Activated gamma-delta T cell treated with Interleukin-2 at 50 U/mL for 16 hours (primary cell): ENCODE data around the gene ODAPH.

Experiments
- DNase-seq: peaks from one replicate; pipeline ENCODE4 v3.0.0-alpha.2; 2020

Gene ODAPH

DNA sequence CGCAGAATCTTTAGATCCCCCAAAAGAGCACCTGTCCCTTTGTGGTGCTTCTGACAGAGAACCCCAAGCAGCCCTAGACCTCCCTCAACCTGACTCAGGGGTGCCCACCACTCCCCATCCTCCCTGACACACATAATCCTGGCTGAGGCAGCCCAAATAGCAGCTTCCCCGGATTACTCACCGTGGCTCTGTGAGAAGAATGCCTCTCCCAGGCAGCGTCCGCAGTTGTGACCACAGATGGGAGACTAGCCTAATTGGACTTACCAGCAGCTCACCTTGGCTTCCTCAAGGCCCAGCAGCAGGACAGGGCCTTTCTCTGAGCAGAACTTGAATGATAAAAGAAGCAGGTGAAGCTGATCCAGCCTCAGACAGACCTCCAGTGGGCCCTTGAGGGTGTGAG is 10.3 kb upstream of the ODAPH start:
- DNase-seq = no peak

DNA sequence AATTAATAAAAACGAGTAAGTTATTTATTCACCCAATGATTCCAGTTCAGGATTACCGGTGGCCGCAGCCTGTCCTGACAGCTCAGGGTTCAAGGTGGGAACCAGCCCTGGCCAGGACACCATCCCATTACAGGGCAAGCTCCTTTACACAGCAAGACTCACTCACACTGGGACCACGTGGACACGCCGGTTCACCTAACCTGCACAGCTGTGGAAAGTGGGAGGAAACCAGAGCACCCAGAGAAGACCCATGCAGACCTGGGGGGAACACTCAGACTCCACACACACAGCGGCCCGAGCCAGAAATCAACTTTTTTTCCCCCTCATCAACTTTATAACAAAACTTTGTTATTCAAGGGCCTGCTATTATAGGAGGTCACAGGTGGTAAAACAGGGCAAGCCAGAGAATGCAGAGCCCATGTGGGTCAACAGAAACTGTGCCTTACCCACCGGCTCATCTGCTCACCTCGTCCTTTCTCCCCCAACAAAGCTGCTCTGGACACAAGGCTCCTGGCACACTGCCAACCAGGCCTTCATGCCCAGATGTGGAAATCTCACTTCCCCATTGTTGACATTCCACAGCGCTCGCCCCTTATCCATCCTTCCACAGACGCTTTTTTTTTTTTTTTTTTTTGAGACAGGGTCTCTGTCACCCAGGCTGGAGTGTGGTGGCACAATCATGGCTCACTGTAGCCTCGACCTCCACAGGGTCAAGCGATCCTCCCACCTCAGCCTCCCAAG is 8.0 kb upstream of the ODAPH start:
- DNase-seq = no peak

DNA sequence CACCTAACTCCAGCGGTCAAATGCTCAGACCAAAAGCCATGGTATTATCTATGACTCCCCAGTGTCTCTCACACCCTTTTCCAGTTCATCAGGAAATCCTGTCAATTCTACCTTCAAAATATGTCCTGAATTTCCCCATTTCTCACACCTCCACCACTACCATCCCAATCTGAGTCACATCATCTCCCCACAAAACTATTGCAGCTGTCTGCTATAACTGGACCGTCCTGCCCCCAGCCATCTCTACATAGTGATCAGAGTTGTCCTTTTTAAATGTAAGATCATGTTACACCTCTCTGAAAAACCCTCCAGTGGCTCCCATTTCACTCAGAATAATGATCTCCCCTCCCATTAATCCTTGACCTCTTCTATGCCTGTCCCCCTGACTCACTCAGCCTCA is 6.8 kb upstream of the ODAPH start:
- DNase-seq = no peak

DNA sequence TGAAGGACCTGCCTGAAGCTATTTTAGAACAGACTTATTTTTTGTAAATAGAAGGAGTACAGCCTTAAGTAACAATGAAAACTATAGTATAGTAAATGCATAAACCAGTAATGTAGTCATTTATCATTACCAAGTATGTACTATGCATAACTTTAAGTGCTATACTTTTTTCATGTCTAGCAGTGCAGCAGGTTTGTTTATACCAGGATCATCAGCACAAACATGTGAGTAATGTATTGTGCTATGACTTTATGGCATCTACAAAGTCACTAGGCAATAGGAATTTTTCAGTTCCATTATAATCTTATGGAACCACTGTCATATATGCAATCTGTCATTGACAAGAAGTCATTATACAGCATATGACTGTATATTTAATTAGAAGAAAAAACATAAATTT is 3.4 kb upstream of the ODAPH start:
- no peak for DNase-seq

DNA sequence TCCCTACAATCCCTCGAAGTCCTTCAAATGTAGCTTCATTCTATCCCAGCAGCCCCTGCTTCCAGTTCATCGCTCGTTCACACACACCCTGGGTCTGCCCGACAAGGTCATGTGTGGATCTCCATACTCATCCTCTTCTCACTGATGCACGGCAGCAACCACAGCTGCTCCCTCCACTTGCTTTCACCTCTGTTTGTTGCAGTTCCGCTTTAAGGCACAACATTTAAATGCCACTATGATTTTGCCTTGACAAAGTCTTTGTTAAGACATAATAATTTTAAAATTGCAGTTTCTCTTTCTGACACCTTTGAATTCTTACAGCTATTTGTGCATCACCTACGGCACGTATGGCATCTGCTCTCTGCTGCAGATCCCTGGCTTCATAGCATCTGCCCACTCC is 1.8 kb downstream of the ODAPH start:
- no peak for DNase-seq

DNA sequence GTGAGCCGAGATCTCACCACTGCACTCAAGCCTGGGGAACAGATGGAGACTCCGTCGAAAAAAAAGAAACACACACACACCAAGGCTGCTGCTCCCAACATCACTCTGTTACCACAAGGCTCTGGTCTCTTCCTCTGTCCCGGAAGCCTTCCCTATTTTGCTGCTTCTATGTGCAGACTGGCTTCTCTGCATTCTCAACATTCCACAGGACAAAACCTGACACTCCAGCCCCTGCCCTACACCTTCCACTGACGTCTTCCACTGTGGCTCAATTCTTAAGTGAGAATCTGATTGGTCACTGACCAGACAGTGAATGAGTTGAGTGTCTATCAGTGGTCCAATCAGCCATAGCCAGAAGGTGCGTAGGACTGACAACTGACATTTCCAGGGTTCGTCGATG is 5.9 kb downstream of the ODAPH start:
- no peak for DNase-seq

DNA sequence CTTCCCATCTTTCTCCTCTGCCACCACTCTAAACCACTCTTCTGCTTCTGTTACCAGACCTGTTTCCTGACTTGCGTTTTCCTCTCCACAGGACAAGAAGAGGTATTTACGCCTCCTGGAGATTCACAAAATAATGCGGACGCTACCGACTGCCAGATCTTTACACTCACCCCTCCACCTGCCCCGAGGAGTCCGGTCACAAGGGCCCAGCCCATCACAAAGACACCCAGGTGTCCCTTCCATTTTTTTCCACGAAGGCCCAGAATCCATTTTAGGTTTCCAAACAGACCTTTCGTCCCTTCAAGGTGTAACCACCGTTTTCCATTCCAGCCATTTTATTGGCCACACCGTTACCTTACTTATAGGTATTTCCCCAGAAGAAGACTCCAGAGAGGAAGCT is 8.2 kb downstream of the ODAPH start:
- DNase-seq = no peak

DNA sequence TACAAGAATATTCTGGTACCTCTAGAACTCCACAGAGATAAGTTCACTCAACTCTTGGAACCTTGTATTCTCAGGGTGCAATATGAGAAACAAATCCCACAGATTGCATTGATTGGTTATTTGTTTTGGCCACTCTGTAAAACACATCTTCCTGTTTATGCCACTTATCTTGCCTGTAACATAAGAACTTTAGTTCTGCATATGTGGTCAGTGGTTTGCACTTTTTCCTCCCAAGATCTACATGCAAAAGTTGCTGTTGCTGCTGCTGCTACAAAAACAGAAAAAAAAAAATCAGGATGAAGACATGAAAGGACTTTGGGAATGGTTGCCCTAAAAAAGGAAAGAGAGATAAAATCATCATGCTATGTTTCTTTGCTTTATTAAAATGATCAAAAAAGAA is 9.6 kb downstream of the ODAPH start:
- DNase-seq = no peak

DNA sequence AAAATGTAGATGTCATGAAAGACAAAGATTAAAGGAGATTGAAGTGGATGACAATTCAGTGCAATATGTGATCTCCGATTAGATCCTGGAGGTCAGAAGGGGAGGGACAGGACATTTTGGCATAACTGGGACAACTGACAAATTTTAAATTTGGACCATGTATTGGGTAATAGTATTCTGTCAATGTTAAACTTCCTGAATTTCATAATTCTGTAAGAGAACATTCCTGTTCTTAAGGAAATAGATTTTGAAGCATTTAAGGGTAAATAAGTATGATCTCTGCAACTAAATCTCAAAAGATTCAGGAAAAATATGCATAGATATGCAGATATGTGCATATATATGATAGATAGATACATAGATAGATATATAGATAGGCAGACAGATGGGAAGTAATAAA is 11.0 kb downstream of the ODAPH start:
- DNase-seq = no peak

DNA sequence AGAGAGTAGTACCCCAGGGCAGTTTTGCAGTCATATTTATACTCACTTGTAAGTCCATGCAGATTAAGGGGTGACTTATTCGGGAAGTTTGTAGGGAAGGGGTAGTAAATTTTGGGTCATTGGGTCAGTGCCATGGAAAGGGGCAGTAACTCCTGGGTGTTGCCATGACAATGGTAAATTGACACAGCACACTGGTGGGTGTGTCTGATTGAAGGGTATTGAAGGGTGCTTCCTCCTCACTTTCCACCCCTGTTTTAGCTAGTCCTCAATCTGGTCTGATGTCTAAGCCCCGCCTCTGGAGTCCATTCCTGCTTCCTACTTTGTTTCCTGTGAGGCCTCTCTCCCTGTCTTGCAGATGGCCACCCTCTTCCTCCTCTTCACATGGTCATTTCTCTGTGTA is 11.9 kb downstream of the ODAPH start:
- DNase-seq = no peak

DNA sequence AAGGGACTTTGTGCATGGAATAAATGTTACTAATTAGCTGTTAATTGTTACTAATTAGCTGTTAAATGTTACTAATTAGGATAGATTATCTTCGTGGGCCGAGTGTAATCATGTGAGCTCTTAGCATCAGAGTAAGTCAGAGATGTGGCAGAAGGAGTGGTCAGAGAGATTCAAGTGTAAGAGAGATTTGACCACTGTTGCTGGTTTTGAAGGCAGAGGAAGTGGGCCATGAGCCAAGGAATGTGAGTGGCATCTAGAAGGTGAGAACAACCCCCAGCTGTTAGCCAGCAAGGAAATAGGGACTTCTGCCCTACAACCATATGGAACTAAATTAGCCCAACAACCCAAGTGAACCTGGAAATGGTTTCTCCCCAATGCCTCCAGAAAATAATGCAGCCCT is 28.2 kb downstream of the ODAPH start:
- DNase-seq = no peak

DNA sequence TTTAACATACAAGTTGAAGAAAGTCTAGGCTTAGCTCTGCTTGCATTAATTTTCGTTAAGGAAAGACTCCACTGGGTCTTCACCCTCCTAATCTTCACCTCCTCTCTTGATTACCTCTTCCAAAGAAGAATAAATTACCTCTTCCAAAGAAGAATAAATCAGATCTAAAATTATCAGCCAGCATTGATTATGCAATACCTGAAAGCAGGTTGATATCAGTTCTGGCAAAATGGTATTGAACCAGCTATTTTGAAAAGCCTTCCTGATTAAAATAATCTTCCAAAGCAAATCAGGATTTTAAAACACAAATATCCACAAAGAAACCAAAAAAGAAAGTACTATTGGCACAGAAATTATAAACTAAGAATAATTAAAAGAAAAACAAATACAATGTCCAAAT is 37.5 kb downstream of the ODAPH start:
- no peak for DNase-seq

DNA sequence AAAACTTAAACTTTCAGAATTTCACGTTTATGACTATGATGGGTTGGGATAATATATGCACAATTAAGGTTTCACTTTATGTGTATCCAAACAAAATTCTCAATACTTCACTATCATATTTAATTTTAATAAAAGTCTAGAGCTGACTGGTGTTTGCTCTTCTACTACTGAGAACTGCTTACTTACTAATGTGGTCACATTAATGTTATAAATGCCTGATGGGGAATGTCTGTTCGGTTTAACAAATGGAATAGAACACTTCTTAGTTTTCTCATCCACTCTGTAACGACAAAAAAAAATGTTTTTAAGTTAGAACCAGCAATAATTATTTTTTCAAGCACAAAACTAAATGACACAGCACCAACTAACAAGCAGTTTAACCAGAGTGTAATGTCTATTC is 40.2 kb downstream of the ODAPH start:
- DNase-seq = no peak

DNA sequence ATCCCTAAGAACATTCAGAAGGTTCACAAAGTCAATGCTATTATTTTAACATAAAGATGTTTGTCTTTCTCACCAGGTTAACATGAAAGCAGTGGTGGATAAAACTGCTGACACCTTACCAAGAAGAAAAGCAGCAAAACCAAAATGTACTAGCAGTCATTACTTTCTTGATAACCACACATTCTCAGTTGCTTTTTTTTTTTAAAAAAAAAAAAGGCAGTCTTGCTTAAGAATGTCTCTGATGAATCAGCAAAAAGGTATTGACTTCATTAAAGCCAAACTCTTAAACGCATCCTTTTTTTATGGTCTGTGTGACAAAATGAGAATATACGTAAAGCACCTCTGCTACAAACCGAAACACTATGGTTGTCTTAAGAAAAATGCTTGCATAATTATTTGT is 42.5 kb downstream of the ODAPH start:
- DNase-seq = no peak

DNA sequence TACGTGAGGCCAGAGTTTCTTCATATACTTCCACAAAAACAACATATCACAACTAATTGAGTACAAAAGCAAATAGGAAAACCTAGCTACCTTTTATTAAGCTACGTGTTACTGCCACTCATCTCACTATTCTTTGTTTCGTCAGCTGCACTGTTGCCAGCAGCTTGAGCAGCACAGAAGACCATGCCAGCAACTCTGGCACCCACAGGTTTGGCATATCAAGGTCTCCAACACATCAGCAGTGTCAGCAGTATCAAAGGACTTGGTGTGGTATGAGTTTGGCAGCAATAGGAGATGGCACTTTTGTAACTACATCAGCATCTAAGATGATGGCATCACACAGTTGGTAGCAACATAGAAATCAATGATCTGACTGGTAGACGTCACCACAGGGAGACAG is 43.8 kb downstream of the ODAPH start:
- DNase-seq = no peak

DNA sequence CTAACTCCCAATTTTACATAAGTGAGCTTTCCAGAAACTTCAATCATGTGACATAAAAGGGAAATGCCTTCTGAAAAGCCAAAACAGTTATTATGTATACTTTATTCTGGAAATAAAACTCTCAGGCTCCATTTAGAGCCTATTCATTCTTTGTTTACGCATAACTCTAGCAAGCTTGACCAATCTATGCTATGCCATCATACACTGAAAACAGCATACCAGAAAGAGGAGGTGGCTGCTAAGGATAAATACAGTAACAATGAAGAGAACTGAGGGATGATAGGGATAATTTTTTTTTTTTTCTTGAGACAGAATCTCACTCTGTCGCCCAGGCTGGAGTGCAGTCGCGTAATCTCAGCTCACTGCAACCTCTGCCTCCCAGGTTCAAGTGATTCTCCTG is 50.1 kb downstream of the ODAPH start:
- DNase-seq = no peak

DNA sequence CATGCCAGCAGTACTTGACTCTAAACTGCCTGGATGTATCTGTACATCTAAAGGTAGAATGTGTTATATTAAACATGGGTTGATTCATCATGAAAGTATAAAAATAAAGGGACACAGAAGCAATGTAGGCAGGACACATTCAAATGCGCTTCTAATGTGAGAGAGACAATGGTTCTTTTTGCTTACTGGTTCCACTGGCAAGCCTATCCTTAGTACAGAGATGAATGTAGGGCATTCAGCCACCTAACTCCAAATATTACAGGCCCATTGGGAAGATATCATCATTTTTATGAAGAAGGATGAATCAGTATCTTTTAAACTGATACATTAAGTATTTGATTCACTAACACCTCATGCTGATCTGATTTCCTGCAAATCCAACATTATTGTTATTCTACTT is 56.4 kb downstream of the ODAPH start:
- no peak for DNase-seq
